Naive thymus-derived CD4-positive, alpha-beta T cell (primary cell): ENCODE data around the gene CDK5R2. TPM values are rescaled to one million over a fixed set of nuclear protein-coding genes. Genes with fewer than 3 reads are reported as not detected.

Experiments used
- ATAC-seq: fragments of 150-1000 bp; cut with Tn5 transposase; 2 replicates; pipeline ENCODE4 v1.10.0; 2021; ENCODE audit warnings: mild to moderate bottlenecking, moderate library complexity
- CTCF ChIA-PET: fragments of 350-600 bp; sonication (Branson Sonifier 250); formaldehyde crosslinking; loops from one replicate; lab custom pipeline; 2021; ENCODE audit warnings: antibody characterized with exemption; lab: Charles Lee
- POLR2A ChIA-PET: fragments of 350-600 bp; sonication (Branson Sonifier 250); formaldehyde crosslinking; loops from one replicate; lab custom pipeline; 2021; ENCODE audit warnings: antibody characterized with exemption, inconsistent platforms; lab: Charles Lee
- DNase-seq, 9 donors: peaks; one replicate each; pipeline versions ENCODE4 v3.0.0 to v3.0.0-alpha.2; 2020 to 2022; ENCODE audit warnings: mixed read lengths in 1 of 9
- H3K27ac ChIP-seq: one replicate; pipeline ENCODE4 v1.7.0; 2013; ENCODE audit warnings: mild to moderate bottlenecking, low read depth, low read length, moderate library complexity
- H3K27me3 ChIP-seq, 2 donors: one replicate each; pipeline ENCODE4 v1.7.0; 2013; ENCODE audit warnings: low read length in 2 of 2, mild to moderate bottlenecking in 2 of 2, moderate library complexity in 2 of 2; ENCODE audit not compliant: control insufficient read depth in 2 of 2, insufficient read depth in 2 of 2
- H3K36me3 ChIP-seq, 3 experiments: 1 replicate in 2 of 3; 2 replicates in 1 of 3; pipeline ENCODE4 v1.7.0; 2013; ENCODE audit warnings: low read length in 3 of 3, mild to moderate bottlenecking in 3 of 3, moderate library complexity in 1 of 3; ENCODE audit not compliant: insufficient read depth in 3 of 3, control insufficient read depth in 2 of 3
- H3K4me1 ChIP-seq, 2 donors: one replicate each; pipeline ENCODE4 v1.7.0; 2013; ENCODE audit warnings: low read length in 2 of 2, mild to moderate bottlenecking in 2 of 2, moderate library complexity in 1 of 2; ENCODE audit not compliant: control insufficient read depth in 2 of 2, insufficient read depth in 2 of 2
- H3K4me3 ChIP-seq: 2 replicates; pipeline ENCODE4 v1.7.0; 2013; ENCODE audit warnings: mild to moderate bottlenecking, low read length
- H3K9me3 ChIP-seq, 3 experiments: 1 replicate in 2 of 3; 2 replicates in 1 of 3; pipeline ENCODE4 v1.7.0; 2013; ENCODE audit warnings: low read length in 3 of 3; ENCODE audit not compliant: control insufficient read depth in 2 of 3
- H3K27ac Mint-ChIP-seq, 9 donors: one replicate each; pipeline ENCODE4 v1.8.0; 2020 to 2022; ENCODE audit warnings: mixed read lengths in 9 of 9, mild to moderate bottlenecking in 8 of 9, moderate library complexity in 5 of 9, inconsistent platforms in 2 of 9
- H3K27me3 Mint-ChIP-seq, 5 donors: one replicate each; pipeline ENCODE4 v1.8.0; 2021 to 2022; ENCODE audit warnings: mixed read lengths in 5 of 5, mild to moderate bottlenecking in 1 of 5
- H3K36me3 Mint-ChIP-seq, 5 donors: one replicate each; pipeline ENCODE4 v1.8.0; 2020 to 2022; ENCODE audit warnings: mixed read lengths in 5 of 5, mild to moderate bottlenecking in 3 of 5, inconsistent platforms in 1 of 5
- H3K4me1 Mint-ChIP-seq, 7 donors: one replicate each; pipeline ENCODE4 v1.8.0; 2020 to 2022; ENCODE audit warnings: mixed read lengths in 7 of 7, mild to moderate bottlenecking in 3 of 7, inconsistent platforms in 1 of 7
- H3K4me3 Mint-ChIP-seq, 10 donors: one replicate each; pipeline ENCODE4 v1.8.0; 2020 to 2022; ENCODE audit warnings: mild to moderate bottlenecking in 10 of 10, mixed read lengths in 10 of 10, moderate library complexity in 6 of 10, inconsistent platforms in 2 of 10
- H3K9me3 Mint-ChIP-seq, 11 donors: one replicate each; pipeline ENCODE4 v1.8.0; 2020 to 2022; ENCODE audit warnings: mixed read lengths in 11 of 11, mild to moderate bottlenecking in 4 of 11, inconsistent platforms in 1 of 11, moderate library complexity in 1 of 11
- intact Hi-C, 2 donors: fragments of 100-400 bp; cut with micrococcal nuclease; formaldehyde crosslinking; loops; one replicate each; pipeline ENCODE4 v1.15.1; 2023
- polyA plus RNA-seq, 2 donors: library from polyadenylated mRNA; unstranded; fragments of 300-500 nt; fragmentation: Illumina TruSeq; gene quantifications; one replicate each; pipeline ENCODE4 v1.2.3, GENCODE V29; 2021
- total RNA-seq, 6 experiments: library from RNA in 5 of 6; stranded (reverse) in 5 of 6; gene quantifications; 1 replicate in 5 of 6; 2 replicates in 1 of 6; pipeline ENCODE4 v1.2.3 and lab custom pipeline; 2021 to 2026

CDK5R2 gene
- total and polyA plus RNA-seq, 7 experiments from 2014 or later = not detected

GRCh38 chr2:218995561-218995960 is 36.1 kb downstream of the CDK5R2 start:
- H3K4me3 Mint-ChIP-seq = peak overlapping the region in 2 of 10 donors; percentile 36 to 46
- peaks cover 0 to 1% (median 0%) of the 10 kb centered on the region in 11 donors for H3K9me3 Mint-ChIP-seq
- DNase-seq = no peak
- Histone ChIP-seq H3K9me3 (no peaks in the 10 kb centered on the region), H3K27ac (no peak overlapping the region), H3K27me3 (peaks cover 5 to 33% of the 10 kb centered on the region in 2 donors), H3K4me1 (peaks cover 0 to 7% of the 10 kb centered on the region in 2 donors), H3K36me3 (no peaks in the 10 kb centered on the region), H3K4me3 (no peak overlapping the region)
- peak overlapping the region in 1 of 9 donors; percentile 5 for H3K27ac Mint-ChIP-seq
- intact Hi-C loops = loop anchor here in 1 of 2 donors (5.0 kb wide), 1 partner anchor 62 kb away; no protein-coding TSS in a partner anchor
- CTCF ChIA-PET = interaction anchor here (0.6 to 2.1 kb wide), 6 partner anchors 15 to 216 kb away, joined by 3 to 7 read pairs (median 3); no protein-coding TSS in a partner anchor
- ATAC-seq = no peak
- no peaks in the 10 kb centered on the region for H3K36me3 Mint-ChIP-seq
- H3K4me1 Mint-ChIP-seq = peaks cover 0 to 16% (median 7%) of the 10 kb centered on the region in 7 donors
- peaks cover 62 to 88% (median 67%) of the 10 kb centered on the region in 5 donors for H3K27me3 Mint-ChIP-seq
- POLR2A ChIA-PET = no interaction called here

- intact Hi-C loops = loop anchor here (1.0 to 5.0 kb wide), 5 partner anchors 15 to 159 kb away; no protein-coding TSS in a partner anchor
- H3K36me3 Mint-ChIP-seq = no peaks in the 10 kb centered on the region
- Histone ChIP-seq H3K36me3 (no peaks in the 10 kb centered on the region), H3K4me1 (peaks cover 0 to 7% of the 10 kb centered on the region in 2 donors), H3K27me3 (peaks cover 5 to 33% of the 10 kb centered on the region in 2 donors), H3K9me3 (no peaks in the 10 kb centered on the region), H3K27ac (no peak overlapping the region), H3K4me3 (no peak overlapping the region)
- peak overlapping the region in 6 of 10 donors; percentile 29 to 66 (median 45) for H3K4me3 Mint-ChIP-seq
- H3K27ac Mint-ChIP-seq = no peak overlapping the region
- DNase-seq (peak; percentile 38 to 85 (median 63)), ATAC-seq (peak; percentile 90)
- CTCF ChIA-PET = interaction anchor here (0.9 to 1.1 kb wide), 5 partner anchors 14 to 158 kb away, joined by 3 read pairs; no protein-coding TSS in a partner anchor
- H3K9me3 Mint-ChIP-seq = peaks cover 0 to 1% (median 0%) of the 10 kb centered on the region in 11 donors
- peaks cover 0 to 15% (median 7%) of the 10 kb centered on the region in 7 donors for H3K4me1 Mint-ChIP-seq
- H3K27me3 Mint-ChIP-seq = peaks cover 57 to 88% (median 64%) of the 10 kb centered on the region in 5 donors
- POLR2A ChIA-PET = no interaction called here
These were observed 36.7 kb downstream of the CDK5R2 start for GRCh38 chr2:218995972-218996711.

- H3K36me3 Mint-ChIP-seq = no peaks in the 10 kb centered on the region
- H3K4me1 ChIP-seq = peaks cover 5 to 7% of the 10 kb centered on the region in 2 donors
- ATAC-seq (no peak), DNase-seq (no peak)
- H3K36me3 ChIP-seq = no peaks in the 10 kb centered on the region
- peaks cover 51 to 84% (median 56%) of the 10 kb centered on the region in 5 donors for H3K27me3 Mint-ChIP-seq
- no peak overlapping the region for H3K4me3 ChIP-seq
- H3K9me3 ChIP-seq = no peaks in the 10 kb centered on the region
- H3K27ac ChIP-seq = no peak overlapping the region
- H3K4me3 Mint-ChIP-seq = no peak overlapping the region
- ChIA-PET CTCF (interaction anchor here (0.5 to 1.1 kb wide), 4 partner anchors 14 to 299 kb away, joined by 3 read pairs; no protein-coding TSS in a partner anchor), POLR2A (no interaction called here)
- H3K4me1 Mint-ChIP-seq = peaks cover 0 to 18% (median 7%) of the 10 kb centered on the region in 7 donors
- intact Hi-C loops = loop anchor here (1.0 to 5.0 kb wide), 5 partner anchors 16 to 158 kb away; no protein-coding TSS in a partner anchor
- H3K27me3 ChIP-seq = peaks cover 4 to 27% of the 10 kb centered on the region in 2 donors
- no peak overlapping the region for H3K27ac Mint-ChIP-seq
- peaks cover 0 to 1% (median 0%) of the 10 kb centered on the region in 11 donors for H3K9me3 Mint-ChIP-seq
These were observed 37.5 kb downstream of the CDK5R2 start for GRCh38 chr2:218996937-218997336.

GRCh38 chr2:218997731-218998130 is 38.3 kb downstream of the CDK5R2 start:
- H3K4me3 Mint-ChIP-seq = no peak overlapping the region
- no peaks in the 10 kb centered on the region for H3K36me3 Mint-ChIP-seq
- peaks cover 48 to 84% (median 53%) of the 10 kb centered on the region in 5 donors for H3K27me3 Mint-ChIP-seq
- no peak overlapping the region for H3K27ac Mint-ChIP-seq
- no peak overlapping the region for H3K27ac ChIP-seq
- POLR2A ChIA-PET = no interaction called here
- CTCF ChIA-PET = no interaction called here
- peaks cover 0 to 26% of the 10 kb centered on the region in 2 donors for H3K27me3 ChIP-seq
- H3K9me3 ChIP-seq = no peaks in the 10 kb centered on the region
- H3K4me1 Mint-ChIP-seq = peaks cover 0 to 21% (median 10%) of the 10 kb centered on the region in 7 donors
- no peak overlapping the region for H3K4me3 ChIP-seq
- H3K36me3 ChIP-seq = no peaks in the 10 kb centered on the region
- ATAC-seq (no peak), DNase-seq (no peak)
- H3K4me1 ChIP-seq = peaks cover 12% of the 10 kb centered on the region in 2 donors
- intact Hi-C loops = loop anchor here in 1 of 2 donors (2.0 to 5.0 kb wide), 2 partner anchors 17 to 60 kb away; no protein-coding TSS in a partner anchor
- peaks cover 0 to 1% (median 0%) of the 10 kb centered on the region in 11 donors for H3K9me3 Mint-ChIP-seq

- intact Hi-C loops = loop anchor here in 1 of 2 donors (5.0 kb wide), 1 partner anchor 59 kb away; no protein-coding TSS in a partner anchor
- ATAC-seq (no peak), DNase-seq (no peak)
- Mint-ChIP-seq H3K36me3 (no peaks in the 10 kb centered on the region), H3K27ac (no peak overlapping the region), H3K9me3 (peaks cover 0 to 1% (median 0%) of the 10 kb centered on the region in 11 donors), H3K4me3 (no peak overlapping the region), H3K4me1 (peaks cover 0 to 26% (median 16%) of the 10 kb centered on the region in 7 donors), H3K27me3 (peaks cover 53 to 87% (median 59%) of the 10 kb centered on the region in 5 donors)
- no peaks in the 10 kb centered on the region for H3K9me3 ChIP-seq
- peaks cover 12 to 20% of the 10 kb centered on the region in 2 donors for H3K4me1 ChIP-seq
- peaks cover 0 to 33% of the 10 kb centered on the region in 2 donors for H3K27me3 ChIP-seq
- no peaks in the 10 kb centered on the region for H3K36me3 ChIP-seq
- no peak overlapping the region for H3K27ac ChIP-seq
- H3K4me3 ChIP-seq = no peak overlapping the region
- CTCF ChIA-PET = no interaction called here
- POLR2A ChIA-PET = no interaction called here
These were observed 39.0 kb downstream of the CDK5R2 start for GRCh38 chr2:218998414-218999002.
